ENCODE results near the gene CCND1. TPM values are rescaled to one million over a fixed set of nuclear protein-coding genes. Genes with fewer than 3 reads are reported as not detected.

The CCND1 gene
- total and polyA plus RNA-seq, 3 donors from 2014 or later: 8.8 to 16.4 (median 13.7) TPM

- no peak for TF ChIP-seq POLR2A (IDR thresholded peaks at IDR 0.05)
- TF ChIP-seq, protein P1, sequence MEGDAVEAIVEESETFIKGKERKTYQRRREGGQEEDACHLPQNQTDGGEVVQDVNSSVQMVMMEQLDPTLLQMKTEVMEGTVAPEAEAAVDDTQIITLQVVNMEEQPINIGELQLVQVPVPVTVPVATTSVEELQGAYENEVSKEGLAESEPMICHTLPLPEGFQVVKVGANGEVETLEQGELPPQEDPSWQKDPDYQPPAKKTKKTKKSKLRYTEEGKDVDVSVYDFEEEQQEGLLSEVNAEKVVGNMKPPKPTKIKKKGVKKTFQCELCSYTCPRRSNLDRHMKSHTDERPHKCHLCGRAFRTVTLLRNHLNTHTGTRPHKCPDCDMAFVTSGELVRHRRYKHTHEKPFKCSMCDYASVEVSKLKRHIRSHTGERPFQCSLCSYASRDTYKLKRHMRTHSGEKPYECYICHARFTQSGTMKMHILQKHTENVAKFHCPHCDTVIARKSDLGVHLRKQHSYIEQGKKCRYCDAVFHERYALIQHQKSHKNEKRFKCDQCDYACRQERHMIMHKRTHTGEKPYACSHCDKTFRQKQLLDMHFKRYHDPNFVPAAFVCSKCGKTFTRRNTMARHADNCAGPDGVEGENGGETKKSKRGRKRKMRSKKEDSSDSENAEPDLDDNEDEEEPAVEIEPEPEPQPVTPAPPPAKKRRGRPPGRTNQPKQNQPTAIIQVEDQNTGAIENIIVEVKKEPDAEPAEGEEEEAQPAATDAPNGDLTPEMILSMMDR (IDR thresholded peaks at IDR 0.05): no peak
- no peak for DNase-seq
- 91 to 100% methylated on average over 4 of the region's 4 CpGs for WGBS, 2 donors
These were observed 19.1 kb downstream of the CCND1 start for GRCh38 chr11:69660001-69660500.

GRCh38 chr11:69661413-69661715, 20.4 kb downstream of the CCND1 start:
- intact Hi-C loops (cut with DNase I; ENCODE audit: low total_unique reads): no loop called here
- 77 to 86% methylated on average over 10 of the region's 10 CpGs for WGBS, 2 donors
- Histone ChIP-seq H3K36me3 (ENCODE audit: low read depth, missing control alignments) (no peaks in the 10 kb centered on the region), H3K9me3 (no peaks in the 10 kb centered on the region), H3K4me1 (no peaks in the 10 kb centered on the region), H3K27me3 (no peaks in the 10 kb centered on the region), H3K27ac (no peak overlapping the region), H3K4me3 (no peak overlapping the region)
- TF ChIP-seq POLR2A (IDR thresholded peaks at IDR 0.05): no peak
- TF ChIP-seq, protein P1 (IDR thresholded peaks at IDR 0.05): no peak
- no peak for DNase-seq

More at GRCh38 chr11:69660001-69660500, 19.1 kb downstream of the CCND1 start:
- no peak overlapping the region for H3K4me3 ChIP-seq
- no peaks in the 10 kb centered on the region for H3K27me3 ChIP-seq
- intact Hi-C loops (cut with DNase I; ENCODE audit: low total_unique reads): no loop called here
- no peaks in the 10 kb centered on the region for H3K9me3 ChIP-seq
- no peak overlapping the region for H3K27ac ChIP-seq
- no peaks in the 10 kb centered on the region for H3K4me1 ChIP-seq
- no peaks in the 10 kb centered on the region for H3K36me3 ChIP-seq (ENCODE audit: low read depth, missing control alignments)

DNA sequence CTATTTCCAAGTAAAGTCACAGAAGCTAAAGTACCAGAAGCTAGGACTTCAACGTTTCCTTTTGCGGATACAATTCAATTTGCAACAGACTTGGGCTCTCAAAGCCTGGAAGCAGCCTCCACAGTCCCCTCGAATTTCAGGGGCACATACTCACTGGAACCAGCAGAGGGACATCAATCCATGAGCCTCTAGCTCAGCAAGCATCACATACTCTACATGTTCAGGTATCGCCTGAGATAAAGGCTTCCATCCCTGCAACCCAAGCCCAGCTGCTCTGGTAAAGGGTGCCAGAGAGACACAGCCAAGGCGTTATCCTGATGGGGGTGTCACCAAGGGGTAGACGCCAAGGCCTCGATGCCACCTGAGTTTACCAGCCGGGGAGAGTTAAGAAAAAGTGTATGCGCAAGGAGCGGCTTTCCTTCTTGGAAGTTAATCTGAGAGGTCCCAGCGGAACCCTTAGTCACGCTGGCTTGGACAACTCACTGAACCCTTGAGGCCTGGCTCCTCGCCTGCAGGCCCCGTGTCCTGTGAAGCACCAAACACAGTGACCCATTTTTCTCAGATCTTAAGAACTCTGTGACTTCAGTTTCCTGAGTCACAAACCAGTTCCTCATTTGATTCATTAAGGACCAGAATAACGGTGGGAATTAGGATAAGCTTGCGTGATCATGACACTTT, 21.2 kb downstream of the CCND1 start:
- Histone ChIP-seq H3K9me3 (no peaks in the 10 kb centered on the region), H3K36me3 (ENCODE audit: low read depth, missing control alignments) (no peaks in the 10 kb centered on the region), H3K27me3 (no peaks in the 10 kb centered on the region), H3K27ac (no peak overlapping the region), H3K4me1 (no peaks in the 10 kb centered on the region), H3K4me3 (no peak overlapping the region)
- no peak for DNase-seq
- TF ChIP-seq POLR2A (IDR thresholded peaks at IDR 0.05): no peak
- TF ChIP-seq, protein P1 (IDR thresholded peaks at IDR 0.05): no peak
- WGBS, 2 donors: 82 to 95% methylated on average over 16 of the region's 16 CpGs
- intact Hi-C loops (cut with DNase I; ENCODE audit: low total_unique reads): no loop called here

GRCh38 chr11:69662806-69663205, 21.9 kb downstream of the CCND1 start:
- Histone ChIP-seq H3K4me3 (no peak overlapping the region), H3K4me1 (no peaks in the 10 kb centered on the region), H3K27ac (no peak overlapping the region), H3K36me3 (ENCODE audit: low read depth, missing control alignments) (no peaks in the 10 kb centered on the region), H3K9me3 (no peaks in the 10 kb centered on the region), H3K27me3 (no peaks in the 10 kb centered on the region)
- DNase-seq: no peak
- TF ChIP-seq, protein P1 (IDR thresholded peaks at IDR 0.05): no peak
- TF ChIP-seq POLR2A (IDR thresholded peaks at IDR 0.05): no peak
- intact Hi-C loops (cut with DNase I; ENCODE audit: low total_unique reads): no loop called here
- WGBS, 2 donors: 89 to 91% methylated on average over 13 of the region's 13 CpGs

DNA sequence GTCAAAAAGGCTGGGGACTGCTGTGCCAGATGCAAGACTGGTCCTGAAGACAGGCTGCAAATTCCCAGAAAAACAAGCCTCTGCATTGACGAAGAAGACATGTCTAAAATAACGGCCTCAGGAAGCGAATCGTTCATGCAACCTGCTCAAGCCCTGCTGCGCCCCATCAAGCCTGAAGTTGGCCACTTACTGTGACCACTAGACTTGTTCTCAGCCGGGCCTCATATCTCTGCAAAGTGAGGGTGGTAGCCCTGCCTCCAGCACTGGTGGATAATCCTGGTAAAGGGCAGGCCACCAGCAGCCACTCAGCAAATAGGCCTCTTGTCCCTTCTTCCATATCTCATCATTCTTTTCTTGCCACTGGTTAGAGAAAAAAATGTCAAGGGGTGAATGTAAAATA, 22.4 kb downstream of the CCND1 start:
- intact Hi-C loops (cut with DNase I; ENCODE audit: low total_unique reads): no loop called here

More for the DNA sequence above, 22.4 kb downstream of the CCND1 start:
- Histone ChIP-seq H3K4me3 (no peak overlapping the region), H3K36me3 (ENCODE audit: low read depth, missing control alignments) (no peaks in the 10 kb centered on the region), H3K4me1 (no peaks in the 10 kb centered on the region), H3K27me3 (no peaks in the 10 kb centered on the region), H3K27ac (no peak overlapping the region), H3K9me3 (no peaks in the 10 kb centered on the region)
- TF ChIP-seq POLR2A (IDR thresholded peaks at IDR 0.05): no peak
- TF ChIP-seq, protein P1 (IDR thresholded peaks at IDR 0.05): no peak
- DNase-seq: no peak
- 91% methylated on average over 5 to 6 of the region's 6 CpGs for WGBS, 2 donors
